Measurements from ENCODE around the gene TAB2. TPM values are rescaled to one million over a fixed set of nuclear protein-coding genes. Genes with fewer than 3 reads are reported as not detected.

TAB2 gene
- total RNA-seq, 4 donors from 2014 or later: 24.1 to 93.6 (median 51.7) TPM

- Histone ChIP-seq H3K36me3 (no peaks in the 10 kb centered on the region), H3K4me3 (no peak overlapping the region), H3K9me3 (no peaks in the 10 kb centered on the region), H3K27me3 (no peaks in the 10 kb centered on the region), H3K4me1 (peaks cover 0 to 14% of the 10 kb centered on the region in 2 donors), H3K27ac (peak overlapping the region; percentile 17 to 60)
- no peak for TF ChIP-seq POLR2A (IDR thresholded peaks at IDR 0.05)
- no peak for TF ChIP-seq CTCF (IDR thresholded peaks at IDR 0.05)
- intact Hi-C loops (cut with DNase I; ENCODE audit: low total_unique reads): no loop called here
- peak; percentile 88 to 91 for DNase-seq
These were observed 136.9 kb downstream of the TAB2 start for GRCh38 chr6:149454346-149454848.

- intact Hi-C loops (cut with DNase I; ENCODE audit: low total_unique reads): no loop called here
These were observed 137.7 kb downstream of the TAB2 start for GRCh38 chr6:149455031-149455732.

GRCh38 chr6:149456311-149457021 lies 139.0 kb downstream of the TAB2 start:
- H3K4me3 ChIP-seq: no peak overlapping the region
- TF ChIP-seq CTCF (IDR thresholded peaks at IDR 0.05): no peak
- TF ChIP-seq POLR2A (IDR thresholded peaks at IDR 0.05): no peak
- no peak overlapping the region for H3K27ac ChIP-seq
- no peaks in the 10 kb centered on the region for H3K9me3 ChIP-seq
- intact Hi-C loops (cut with DNase I; ENCODE audit: low total_unique reads): no loop called here
- no peaks in the 10 kb centered on the region for H3K27me3 ChIP-seq
- H3K36me3 ChIP-seq: no peaks in the 10 kb centered on the region
- DNase-seq: no peak
- peaks cover 0 to 14% of the 10 kb centered on the region in 2 donors for H3K4me1 ChIP-seq

More at GRCh38 chr6:149455031-149455732, 137.7 kb downstream of the TAB2 start:
- H3K4me3 ChIP-seq: no peak overlapping the region
- DNase-seq: no peak
- peak overlapping the region in 1 of 2 donors; percentile 60 for H3K27ac ChIP-seq
- TF ChIP-seq POLR2A (IDR thresholded peaks at IDR 0.05) (no peak), CTCF (IDR thresholded peaks at IDR 0.05) (no peak)
- H3K9me3 ChIP-seq: no peaks in the 10 kb centered on the region
- no peaks in the 10 kb centered on the region for H3K36me3 ChIP-seq
- H3K4me1 ChIP-seq: peaks cover 0 to 14% of the 10 kb centered on the region in 2 donors
- no peaks in the 10 kb centered on the region for H3K27me3 ChIP-seq

- Histone ChIP-seq H3K27me3 (no peaks in the 10 kb centered on the region), H3K9me3 (no peaks in the 10 kb centered on the region), H3K4me3 (no peak overlapping the region), H3K36me3 (no peaks in the 10 kb centered on the region), H3K27ac (no peak overlapping the region), H3K4me1 (peaks cover 0 to 14% of the 10 kb centered on the region in 2 donors)
- intact Hi-C loops (cut with DNase I; ENCODE audit: low total_unique reads): no loop called here
- DNase-seq: no peak
- no peak for TF ChIP-seq POLR2A (IDR thresholded peaks at IDR 0.05)
- no peak for TF ChIP-seq CTCF (IDR thresholded peaks at IDR 0.05)
These were observed 139.9 kb downstream of the TAB2 start for GRCh38 chr6:149457316-149457884.

- Histone ChIP-seq H3K4me3 (no peak overlapping the region), H3K36me3 (no peaks in the 10 kb centered on the region), H3K27ac (no peak overlapping the region), H3K27me3 (no peaks in the 10 kb centered on the region), H3K9me3 (no peaks in the 10 kb centered on the region), H3K4me1 (peaks cover 0 to 14% of the 10 kb centered on the region in 2 donors)
- TF ChIP-seq POLR2A (IDR thresholded peaks at IDR 0.05) (no peak), CTCF (IDR thresholded peaks at IDR 0.05) (no peak)
- DNase-seq: no peak
- intact Hi-C loops (cut with DNase I; ENCODE audit: low total_unique reads): no loop called here
These were observed 140.7 kb downstream of the TAB2 start for GRCh38 chr6:149458196-149458595.

Data from uterus (tissue), 4 donors.